ENCODE data around the gene CSF3R. TPM values are rescaled to one million over a fixed set of nuclear protein-coding genes. Genes with fewer than 3 reads are reported as not detected.

The CSF3R gene
- total and polyA plus RNA-seq, 2 of the 4 experiments (the other 2 are of a cell fraction), result not detected

DNA sequence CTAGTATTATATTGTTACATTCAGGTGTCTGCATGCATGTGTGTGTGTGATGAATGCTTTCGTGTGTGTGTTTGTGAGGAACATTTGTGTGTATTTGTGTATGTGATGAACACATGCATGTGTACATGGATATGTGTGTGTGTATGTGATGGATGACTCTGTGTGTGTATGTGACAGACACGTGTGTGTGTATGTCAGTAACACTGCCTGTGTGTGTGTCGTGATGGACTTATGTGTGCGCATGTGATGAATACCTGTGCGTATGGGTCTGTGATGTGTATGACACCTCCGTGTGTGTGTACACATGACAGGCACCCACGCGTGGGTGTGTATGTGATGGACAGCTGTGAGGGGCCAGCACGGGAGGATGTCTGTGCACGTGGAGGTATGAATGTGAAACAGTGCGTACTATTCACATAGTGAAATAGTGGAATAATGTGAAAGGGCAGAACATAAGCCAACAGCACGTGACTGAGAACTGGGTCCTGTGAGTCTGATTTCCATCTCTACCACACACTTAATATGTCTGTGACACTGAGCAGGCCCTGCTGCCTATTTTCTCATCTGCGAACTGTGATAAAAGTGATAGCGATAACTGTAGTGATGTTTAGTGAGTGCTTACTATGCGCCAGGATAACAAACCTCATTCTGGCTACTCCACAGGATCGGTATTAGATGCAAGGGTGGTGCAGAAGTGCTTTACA lies 41.8 kb upstream of the CSF3R start (continued):
- TF ChIP-seq ELK1 (IDR thresholded peaks at IDR 0.05; ENCODE audit: borderline replicate concordance, low read depth, low read length) (no peak), SMC3 (IDR thresholded peaks at IDR 0.05; ENCODE audit: low read depth, low read length) (no peak), BHLHE40 (IDR thresholded peaks at IDR 0.05; ENCODE audit: low read depth, low read length) (no peak)

- in situ Hi-C loops (cut with MboI; ENCODE audit: low sequenced_read_pairs), result no loop called here
- Histone ChIP-seq H4K5ac (ENCODE audit: low read depth, low read length) (no peak overlapping the region), H3K27ac (ENCODE audit: insufficient read depth, low read length) (no peak overlapping the region), H3K36me3 (ENCODE audit: control insufficient read depth, insufficient read depth, low read length) (no peaks in the 10 kb centered on the region), H3K56ac (ENCODE audit: extremely low read depth, insufficient read depth, low read length) (no peak overlapping the region), H4K91ac (ENCODE audit: insufficient read depth, low read depth, low read length) (no peak overlapping the region), H3K9me3 (ENCODE audit: control insufficient read depth, insufficient read depth, low read length) (no peaks in the 10 kb centered on the region), H3K18ac (ENCODE audit: low read depth, low read length) (no peak overlapping the region), H3K4me3 (ENCODE audit: insufficient read depth, low read depth, low read length) (no peak overlapping the region), H3K14ac (replicated peaks; ENCODE audit: low read depth, low read length) (no peak overlapping the region), H2BK15ac (ENCODE audit: low read depth, low read length) (no peak overlapping the region), H2AK5ac (ENCODE audit: low read depth, low read length) (no peak overlapping the region), H3K4me2 (ENCODE audit: low read depth, low read length) (no peak overlapping the region), H3K9me1 (ENCODE audit: insufficient read depth, low read length) (no peaks in the 10 kb centered on the region), H3K4me1 (ENCODE audit: control insufficient read depth, insufficient read depth, low read length) (no peaks in the 10 kb centered on the region), H2BK5ac (ENCODE audit: low read depth, low read length, poor library complexity, severe bottlenecking) (no peak overlapping the region), H2BK120ac (ENCODE audit: low read depth, low read length) (no peak overlapping the region), H4K20me1 (ENCODE audit: insufficient read depth, low read length) (no peaks in the 10 kb centered on the region), H3K79me1 (ENCODE audit: low read depth in 1 of 2, low read length in 2 of 2) (no peaks in the 10 kb centered on the region), H3K4ac (ENCODE audit: low read depth, low read length) (no peak overlapping the region), H3K23ac (ENCODE audit: low read depth, low read length) (no peak overlapping the region), H2AK9ac (replicated peaks; ENCODE audit: low read depth, low read length, poor library complexity) (no peak overlapping the region), H2BK20ac (ENCODE audit: low read depth, low read length) (no peak overlapping the region), H2AFZ (replicated peaks; ENCODE audit: low read length, poor library complexity) (peak overlapping the region; percentile 32), H4K8ac (ENCODE audit: low read depth in 2 of 2, low read length in 2 of 2) (no peak overlapping the region), H3K9ac (ENCODE audit: low read depth, low read length) (no peak overlapping the region), H3K27me3 (ENCODE audit: control insufficient read depth, insufficient read depth, low read length) (no peaks in the 10 kb centered on the region)
- no peak for TF ChIP-seq SMC3 (IDR thresholded peaks at IDR 0.05; ENCODE audit: low read depth, low read length)
- TF ChIP-seq FOS (IDR thresholded peaks at IDR 0.05; ENCODE audit: low read depth, low read length), result no peak
- TF ChIP-seq, protein P1, sequence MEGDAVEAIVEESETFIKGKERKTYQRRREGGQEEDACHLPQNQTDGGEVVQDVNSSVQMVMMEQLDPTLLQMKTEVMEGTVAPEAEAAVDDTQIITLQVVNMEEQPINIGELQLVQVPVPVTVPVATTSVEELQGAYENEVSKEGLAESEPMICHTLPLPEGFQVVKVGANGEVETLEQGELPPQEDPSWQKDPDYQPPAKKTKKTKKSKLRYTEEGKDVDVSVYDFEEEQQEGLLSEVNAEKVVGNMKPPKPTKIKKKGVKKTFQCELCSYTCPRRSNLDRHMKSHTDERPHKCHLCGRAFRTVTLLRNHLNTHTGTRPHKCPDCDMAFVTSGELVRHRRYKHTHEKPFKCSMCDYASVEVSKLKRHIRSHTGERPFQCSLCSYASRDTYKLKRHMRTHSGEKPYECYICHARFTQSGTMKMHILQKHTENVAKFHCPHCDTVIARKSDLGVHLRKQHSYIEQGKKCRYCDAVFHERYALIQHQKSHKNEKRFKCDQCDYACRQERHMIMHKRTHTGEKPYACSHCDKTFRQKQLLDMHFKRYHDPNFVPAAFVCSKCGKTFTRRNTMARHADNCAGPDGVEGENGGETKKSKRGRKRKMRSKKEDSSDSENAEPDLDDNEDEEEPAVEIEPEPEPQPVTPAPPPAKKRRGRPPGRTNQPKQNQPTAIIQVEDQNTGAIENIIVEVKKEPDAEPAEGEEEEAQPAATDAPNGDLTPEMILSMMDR (conservative IDR thresholded peaks at IDR 0.05; ENCODE audit: low read depth, low read length), result no peak
- no peak for TF ChIP-seq CHD1 (IDR thresholded peaks at IDR 0.05; ENCODE audit: low read depth, low read length)
- no peak for TF ChIP-seq RFX5 (IDR thresholded peaks at IDR 0.05; ENCODE audit: low read depth, low read length)
- TF ChIP-seq BHLHE40 (IDR thresholded peaks at IDR 0.05; ENCODE audit: low read depth, low read length), result no peak
- no peak for TF ChIP-seq NFE2L2 (IDR thresholded peaks at IDR 0.05; ENCODE audit: low read depth, low read length)
- no peak for TF ChIP-seq CEBPB (IDR thresholded peaks at IDR 0.05; ENCODE audit: low read depth, low read length)
- dilution Hi-C loops (cut with HindIII; ENCODE audit: low sequenced_read_pairs, unreplicated experiment), result no loop called here
- WGBS, 2 experiments (ENCODE audit: extremely low coverage in 2 of 2, insufficient read length in 1 of 2), result 72% methylated on average over 4 of the region's 16 CpGs; no CpG with 5 or more reads in 1 of the 2 experiments
- ATAC-seq (ENCODE audit: low read depth), result no peak
- POLR2A ChIA-PET (ENCODE audit: unreplicated experiment), result no interaction called here
- no peak for DNase-seq
- no TSS peak for BruUV-seq (replicated peaks)
- CTCF ChIA-PET, result no interaction called here
- intact Hi-C loops (cut with micrococcal nuclease), result no loop called here
Measured at GRCh38 chr1:36523850-36524249, 41.1 kb upstream of the CSF3R start.

All from IMR-90 (cell line).